ENCODE data around the gene RGS7.

DNA sequence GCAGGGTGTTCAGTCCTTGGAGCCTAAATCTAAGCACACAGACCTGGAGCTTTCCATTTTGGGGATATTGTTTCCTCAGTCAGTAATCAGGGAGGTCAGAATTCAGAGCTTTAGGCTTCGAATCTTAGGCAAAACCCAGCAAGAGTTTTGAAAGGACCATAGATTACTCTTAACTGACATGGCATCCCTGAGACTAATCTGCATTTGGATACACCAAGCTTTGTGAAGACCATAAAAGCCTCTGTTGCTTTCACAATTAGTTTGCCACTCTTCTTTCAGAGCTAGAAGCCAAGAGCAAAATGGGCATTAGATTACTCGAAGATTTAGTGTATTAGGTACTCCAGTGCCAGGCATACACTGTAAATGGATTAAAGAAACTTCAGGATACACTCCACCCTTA is 613.3 kb downstream of the RGS7 start:
- no peak for TF ChIP-seq EZH2 (IDR thresholded peaks at IDR 0.05; ENCODE audit: low read length)
- TF ChIP-seq, protein P1, sequence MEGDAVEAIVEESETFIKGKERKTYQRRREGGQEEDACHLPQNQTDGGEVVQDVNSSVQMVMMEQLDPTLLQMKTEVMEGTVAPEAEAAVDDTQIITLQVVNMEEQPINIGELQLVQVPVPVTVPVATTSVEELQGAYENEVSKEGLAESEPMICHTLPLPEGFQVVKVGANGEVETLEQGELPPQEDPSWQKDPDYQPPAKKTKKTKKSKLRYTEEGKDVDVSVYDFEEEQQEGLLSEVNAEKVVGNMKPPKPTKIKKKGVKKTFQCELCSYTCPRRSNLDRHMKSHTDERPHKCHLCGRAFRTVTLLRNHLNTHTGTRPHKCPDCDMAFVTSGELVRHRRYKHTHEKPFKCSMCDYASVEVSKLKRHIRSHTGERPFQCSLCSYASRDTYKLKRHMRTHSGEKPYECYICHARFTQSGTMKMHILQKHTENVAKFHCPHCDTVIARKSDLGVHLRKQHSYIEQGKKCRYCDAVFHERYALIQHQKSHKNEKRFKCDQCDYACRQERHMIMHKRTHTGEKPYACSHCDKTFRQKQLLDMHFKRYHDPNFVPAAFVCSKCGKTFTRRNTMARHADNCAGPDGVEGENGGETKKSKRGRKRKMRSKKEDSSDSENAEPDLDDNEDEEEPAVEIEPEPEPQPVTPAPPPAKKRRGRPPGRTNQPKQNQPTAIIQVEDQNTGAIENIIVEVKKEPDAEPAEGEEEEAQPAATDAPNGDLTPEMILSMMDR (optimal IDR thresholded peaks at IDR 0.05 in 1 of 3, IDR thresholded peaks at IDR 0.05 in 1 of 3, conservative IDR thresholded peaks at IDR 0.05 in 1 of 3; ENCODE audit: extremely low read depth in 1 of 3, insufficient read depth in 2 of 3, low read length in 3 of 3): no peak

All from keratinocyte (primary cell).